GM12878 (cell line): Measurements from ENCODE around the gene RNF11. TPM values are rescaled to one million over a fixed set of nuclear protein-coding genes. Genes with fewer than 3 reads are reported as not detected.

Experiments
- ATAC-seq: fragments of 200-7000 bp; cut with Tn5 transposase; 3 replicates; pipeline ENCODE4 v1.9.1; 2020; ENCODE audit warnings: mild to moderate bottlenecking, moderate library complexity
- BruUV-seq: library from RNA; stranded (reverse); fragments of 400-500 nt; replicated peaks from 2 replicates; lab custom pipeline; 2021; lab: Mats Ljungman, UMichigan
- CTCF ChIA-PET: fragments of 300-600 bp; sonication (Branson Sonifier 250); formaldehyde crosslinking; extraction: SDS; loops from one replicate; lab custom pipeline; 2021; ENCODE audit warnings: inconsistent platforms; lab: Yijun Ruan, JAX
- POLR2A ChIA-PET: fragments of 350-600 bp; formaldehyde crosslinking; extraction: SDS; loops from one replicate; lab custom pipeline; 2021; ENCODE audit warnings: inconsistent platforms; lab: Charles Lee
- RAD21 ChIA-PET: fragments of 300-600 bp; sonication (Branson Sonifier 250); formaldehyde crosslinking; loops from one replicate; lab custom pipeline; 2023; ENCODE audit warnings: antibody characterized with exemption; ENCODE audit not compliant: unreplicated experiment; lab: Charles Lee
- SMC1A ChIA-PET: fragments of 300-600 bp; sonication (Branson Sonifier 250); formaldehyde crosslinking; loops from one replicate; lab custom pipeline; 2023; ENCODE audit not compliant: unreplicated experiment, uncharacterized antibody; lab: Charles Lee
- DNase-seq: peaks from one replicate; pipeline ENCODE4 v3.0.0-alpha.2; 2011; ENCODE audit warnings: low read depth, low spot score
- FAIRE-seq: peaks from 3 replicates; lab custom pipeline; 2011; peaks lifted over from hg19 to GRCh38; lab: Jason Lieb, UNC
- H2AFZ ChIP-seq: 2 replicates; pipeline ENCODE4 v1.6.0; 2011; ENCODE audit warnings: low read depth, low read length, control low read depth; ENCODE audit not compliant: control insufficient read depth
- H3K27ac ChIP-seq: 2 replicates; pipeline ENCODE4 v1.5.1; 2011; ENCODE audit warnings: control low read depth; ENCODE audit not compliant: control insufficient read depth, insufficient read depth
- H3K27me3 ChIP-seq, 2 experiments: replicated peaks in 1 of 2; 2 replicates each; pipeline versions ENCODE4 v1.6.0 to v1.6.1; 2011; ENCODE audit warnings: low read length in 1 of 2; ENCODE audit not compliant: control insufficient read depth in 2 of 2, insufficient read depth in 2 of 2
- H3K36me3 ChIP-seq, 2 experiments: 2 replicates each; pipeline ENCODE4 v1.5.1; 2011; ENCODE audit warnings: low read length in 1 of 2; ENCODE audit not compliant: control insufficient read depth in 2 of 2, insufficient read depth in 2 of 2
- H3K4me1 ChIP-seq: 2 replicates; pipeline ENCODE4 v1.6.1; 2011; ENCODE audit warnings: mild to moderate bottlenecking, low read length, moderate library complexity, mixed read lengths; ENCODE audit not compliant: control insufficient read depth, insufficient read depth
- H3K4me2 ChIP-seq: 2 replicates; pipeline ENCODE4 v1.6.0; 2011; ENCODE audit warnings: control low read depth; ENCODE audit not compliant: control insufficient read depth, insufficient read depth
- H3K4me3 ChIP-seq: fragments of 200-600 bp; sonication (generic); 2 replicates; pipeline ENCODE4 v1.5.1; 2016
- H3K79me2 ChIP-seq: 2 replicates; pipeline ENCODE4 v1.6.0; 2011; ENCODE audit warnings: low read length; ENCODE audit not compliant: control insufficient read depth, insufficient read depth
- H3K9ac ChIP-seq: 2 replicates; pipeline ENCODE4 v1.8.0; 2011; ENCODE audit warnings: low read length, control low read depth, mixed read lengths; ENCODE audit not compliant: control insufficient read depth, insufficient read depth
- H3K9me3 ChIP-seq: replicated peaks from 3 replicates; pipeline ENCODE4 v1.5.1; 2011; ENCODE audit warnings: mild to moderate bottlenecking, low read length; ENCODE audit not compliant: control insufficient read depth, insufficient read depth
- H4K20me1 ChIP-seq: 2 replicates; pipeline ENCODE4 v1.6.0; 2011; ENCODE audit not compliant: control insufficient read depth, insufficient read depth
- IKZF2 ChIP-seq, 2 experiments: fragments of 450-650 bp; IDR thresholded peaks; 2 replicates each; pipeline ENCODE4 v1.6.1; 2017; ENCODE audit warnings: mild to moderate bottlenecking in 2 of 2, moderate library complexity in 2 of 2
- WGBS: methylation state at CpG from one replicate; pipeline ENCODE4 v1.1.6; 2016; ENCODE audit warnings: low lambda C conversion rate; ENCODE audit not compliant: insufficient replicate concordance, insufficient coverage; ENCODE audit errors: missing lambda C conversion rate; 5-methylcytosine and 5-hydroxymethylcytosine counted together
- in situ Hi-C: fragments of 300-500 bp; cut with MboI; formaldehyde crosslinking; loops from 9 replicates; pipeline ENCODE4 v1.14.3; 2018; ENCODE audit warnings: mixed read lengths
- intact Hi-C: fragments of 100-400 bp; cut with micrococcal nuclease; formaldehyde crosslinking; loops from one replicate; pipeline ENCODE4 v1.14.2; 2022; ENCODE audit not compliant: unreplicated experiment
- polyA plus RNA-seq, 11 experiments: library from polyadenylated mRNA; depleted of rRNA in 4 of 11; unstranded in 6 of 11; stranded (reverse) in 5 of 11; fragments of >200 nt; fragmentation: Nextera tagmentation in 4 of 11; fragmentation: Illumina TruSeq in 1 of 11; extraction: Ambion mirVana in 4 of 11; extraction: Trizol in 1 of 11; gene quantifications; 1 replicate in 1 of 11; 2 replicates in 10 of 11; pipeline versions ENCODE4 v1.2.1 to v1.2.3, GENCODE V29; 2011 to 2016; ENCODE audit warnings: inconsistent platforms in 2 of 11, missing spikeins in 2 of 11, low read depth in 1 of 11
- total RNA-seq, 4 experiments: library from RNA; depleted of rRNA in 3 of 4; stranded (reverse); fragments of >200 nt in 3 of 4; fragmentation: Illumina TruSeq in 1 of 4; extraction: Trizol in 1 of 4; gene quantifications; 2 replicates each; pipeline versions ENCODE4 v1.2.1 to v1.2.3, GENCODE V29; 2013 to 2021
- TF ChIP-seq, protein P1 (sequence below): fragments of 450-650 bp; IDR thresholded peaks from 2 replicates; pipeline ENCODE4 v1.6.1; 2017; ENCODE audit warnings: low read depth, mild to moderate bottlenecking, moderate library complexity
- TF ChIP-seq, protein P2 (sequence below): IDR thresholded peaks from 2 replicates; pipeline ENCODE4 v1.6.1; 2011; ENCODE audit warnings: borderline replicate concordance, low read depth, mild to moderate bottlenecking, moderate library complexity, low read length; ENCODE audit not compliant: insufficient read depth, poor library complexity, severe bottlenecking
- TF ChIP-seq, protein P3 (sequence below): fragments of 450-650 bp; IDR thresholded peaks from 2 replicates; pipeline ENCODE4 v1.6.1; 2014; ENCODE audit warnings: mild to moderate bottlenecking

RNF11 gene
- total and polyA plus RNA-seq, 10 of the 15 experiments (the other 5 are each of a cell fraction or from before 2014, with no cell fraction given): 9.5 to 43.6 (median 32.3) TPM

DNA sequence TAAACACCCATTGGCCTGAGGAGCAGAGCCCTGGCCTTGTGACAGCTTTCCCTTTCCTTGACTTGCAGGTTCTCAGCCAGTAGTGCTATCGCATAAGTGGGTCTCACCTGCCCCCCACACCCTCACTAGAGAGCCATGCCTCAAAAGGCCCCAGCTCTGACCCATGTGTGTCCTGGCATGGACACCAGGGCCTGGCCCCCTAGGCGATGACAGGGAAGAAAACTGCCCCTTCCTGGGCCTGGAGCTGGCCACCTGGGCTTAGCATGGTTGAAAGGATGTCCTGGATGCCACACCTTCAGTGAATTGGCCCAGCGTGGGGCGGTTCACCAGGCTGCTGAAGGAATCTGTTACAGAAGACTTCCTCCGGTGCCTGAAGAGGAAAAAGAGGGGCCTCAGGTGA, 75.8 kb downstream of the RNF11 start:
- TF ChIP-seq, protein P1, sequence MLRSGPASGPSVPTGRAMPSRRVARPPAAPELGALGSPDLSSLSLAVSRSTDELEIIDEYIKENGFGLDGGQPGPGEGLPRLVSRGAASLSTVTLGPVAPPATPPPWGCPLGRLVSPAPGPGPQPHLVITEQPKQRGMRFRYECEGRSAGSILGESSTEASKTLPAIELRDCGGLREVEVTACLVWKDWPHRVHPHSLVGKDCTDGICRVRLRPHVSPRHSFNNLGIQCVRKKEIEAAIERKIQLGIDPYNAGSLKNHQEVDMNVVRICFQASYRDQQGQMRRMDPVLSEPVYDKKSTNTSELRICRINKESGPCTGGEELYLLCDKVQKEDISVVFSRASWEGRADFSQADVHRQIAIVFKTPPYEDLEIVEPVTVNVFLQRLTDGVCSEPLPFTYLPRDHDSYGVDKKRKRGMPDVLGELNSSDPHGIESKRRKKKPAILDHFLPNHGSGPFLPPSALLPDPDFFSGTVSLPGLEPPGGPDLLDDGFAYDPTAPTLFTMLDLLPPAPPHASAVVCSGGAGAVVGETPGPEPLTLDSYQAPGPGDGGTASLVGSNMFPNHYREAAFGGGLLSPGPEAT: no peak
- TF ChIP-seq, protein P2, sequence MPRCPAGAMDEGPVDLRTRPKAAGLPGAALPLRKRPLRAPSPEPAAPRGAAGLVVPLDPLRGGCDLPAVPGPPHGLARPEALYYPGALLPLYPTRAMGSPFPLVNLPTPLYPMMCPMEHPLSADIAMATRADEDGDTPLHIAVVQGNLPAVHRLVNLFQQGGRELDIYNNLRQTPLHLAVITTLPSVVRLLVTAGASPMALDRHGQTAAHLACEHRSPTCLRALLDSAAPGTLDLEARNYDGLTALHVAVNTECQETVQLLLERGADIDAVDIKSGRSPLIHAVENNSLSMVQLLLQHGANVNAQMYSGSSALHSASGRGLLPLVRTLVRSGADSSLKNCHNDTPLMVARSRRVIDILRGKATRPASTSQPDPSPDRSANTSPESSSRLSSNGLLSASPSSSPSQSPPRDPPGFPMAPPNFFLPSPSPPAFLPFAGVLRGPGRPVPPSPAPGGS: no peak
- TF ChIP-seq, protein P3, sequence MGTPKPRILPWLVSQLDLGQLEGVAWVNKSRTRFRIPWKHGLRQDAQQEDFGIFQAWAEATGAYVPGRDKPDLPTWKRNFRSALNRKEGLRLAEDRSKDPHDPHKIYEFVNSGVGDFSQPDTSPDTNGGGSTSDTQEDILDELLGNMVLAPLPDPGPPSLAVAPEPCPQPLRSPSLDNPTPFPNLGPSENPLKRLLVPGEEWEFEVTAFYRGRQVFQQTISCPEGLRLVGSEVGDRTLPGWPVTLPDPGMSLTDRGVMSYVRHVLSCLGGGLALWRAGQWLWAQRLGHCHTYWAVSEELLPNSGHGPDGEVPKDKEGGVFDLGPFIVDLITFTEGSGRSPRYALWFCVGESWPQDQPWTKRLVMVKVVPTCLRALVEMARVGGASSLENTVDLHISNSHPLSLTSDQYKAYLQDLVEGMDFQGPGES: no peak
- TF ChIP-seq IKZF2 (IDR thresholded peaks at IDR 0.05): no peak
- ChIA-PET CTCF (interaction anchor here (0.5 to 1.8 kb wide), 5 partner anchors 15 to 254 kb away, joined by 3 to 6 read pairs (median 3); no protein-coding TSS in a partner anchor), POLR2A (no interaction called here), SMC1A (interaction anchor here (1.0 kb wide), 1 partner anchor 92 kb away, joined by 4 read pairs; no protein-coding TSS in a partner anchor), RAD21 (no interaction called here)
- in situ Hi-C loops: no loop called here
- Histone ChIP-seq H3K27ac (no peak overlapping the region), H3K36me3 (no peaks in the 10 kb centered on the region), H3K79me2 (no peaks in the 10 kb centered on the region), H3K27me3 (no peaks in the 10 kb centered on the region), H3K9me3 (no peaks in the 10 kb centered on the region), H3K4me3 (no peak overlapping the region), H3K4me1 (0 out of 2 replicates have a peak, but pooled peaks cover 3% of the 10 kb centered on the region), H4K20me1 (no peaks in the 10 kb centered on the region), H3K4me2 (no peak overlapping the region), H2AFZ (no peak overlapping the region), H3K9ac (no peak overlapping the region)
- DNase-seq: no peak
- intact Hi-C loops: no loop called here
- BruUV-seq: no TSS peak
- FAIRE-seq: no peak
- no peak for ATAC-seq
- 84% methylated on average over 5 of the region's 5 CpGs for WGBS
